GM18526 (cell line): ENCODE measurements around the gene CGB2.
"Not testable (repeated sequence)": the region's sequence is repeated elsewhere in the genome, so short reads cannot be mapped to it uniquely, and the experiment has no call there.

ENCODE experiments used
- POLR2A ChIP-seq: IDR thresholded peaks from 3 replicates; pipeline ENCODE4 v1.6.1; 2011; ENCODE audit not compliant: insufficient read length; ENCODE audit errors: extremely low read depth

The CGB2 gene

DNA sequence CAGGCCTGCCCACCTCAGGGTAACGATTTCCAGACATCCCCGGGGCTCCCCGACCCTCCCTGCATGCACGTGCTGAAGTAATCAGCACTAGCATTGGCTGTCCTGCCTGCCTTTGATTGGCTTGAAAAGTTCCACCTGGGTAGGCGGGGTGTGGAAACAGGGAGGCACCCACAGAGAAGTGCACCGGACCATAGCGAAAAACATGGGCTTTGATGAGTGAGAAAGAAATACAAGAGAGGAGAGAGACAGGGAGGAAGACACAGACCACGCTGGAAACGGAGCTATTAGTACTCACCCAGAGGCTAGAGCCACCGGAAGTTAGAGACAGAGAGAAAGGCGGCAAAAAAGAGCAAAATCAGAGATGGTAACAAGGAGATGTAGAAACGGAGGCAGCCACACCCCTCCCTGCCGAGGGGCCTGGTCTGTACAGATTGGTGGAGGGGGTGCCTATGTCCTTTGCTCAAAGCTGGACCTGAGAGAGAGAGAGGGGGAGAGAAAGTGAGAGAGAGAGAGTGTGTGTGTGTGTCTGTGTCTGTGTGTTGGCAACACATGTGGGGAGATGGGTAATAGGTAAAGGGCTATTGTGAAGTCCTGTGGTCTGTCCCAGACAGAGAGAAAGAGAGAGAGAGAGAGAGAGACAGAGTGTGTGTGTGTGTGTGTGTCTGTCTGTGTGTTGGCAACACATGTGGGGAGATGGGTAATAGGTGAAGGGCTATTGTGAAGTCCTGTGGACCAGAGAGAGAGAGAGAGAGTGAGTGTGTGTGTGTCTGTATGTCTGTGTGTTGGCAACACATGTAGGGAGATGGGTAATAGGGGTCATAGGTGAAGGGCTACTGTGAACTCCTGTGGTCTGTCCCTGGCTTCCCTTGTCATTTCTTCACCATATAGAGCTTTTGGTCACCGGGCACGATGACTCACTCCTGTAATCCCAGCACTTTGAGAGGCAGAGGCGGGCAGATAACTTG lies 10.5 kb upstream of the CGB2 start:
- TF ChIP-seq POLR2A: no peak

- no peak for TF ChIP-seq POLR2A
Observed at GRCh38 chr19:49022116-49022515, 9.6 kb upstream of the CGB2 start.

DNA sequence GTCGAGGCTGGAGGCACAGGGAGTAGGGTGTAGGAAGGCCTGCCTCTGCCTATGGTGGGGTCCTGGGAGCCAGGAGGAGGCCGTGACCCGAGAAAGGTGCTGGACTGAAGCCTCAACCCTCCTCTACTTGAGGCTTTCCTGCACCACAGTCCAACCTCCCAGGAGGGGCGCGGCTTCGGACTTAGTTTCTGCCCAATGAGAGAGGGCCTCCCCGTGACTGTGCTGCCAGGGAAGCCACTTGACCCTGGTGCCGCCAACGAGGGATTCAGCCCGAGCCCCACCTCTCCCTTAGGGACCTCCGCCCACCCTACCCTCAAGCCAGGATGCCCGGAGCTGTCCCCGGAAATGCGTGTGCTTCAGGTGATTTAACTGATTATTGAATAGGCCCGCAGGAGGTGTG lies 7.5 kb upstream of the CGB2 start, which contains the start of gene CGB3:
CGB3 (minus strand) TSS at position 101 of the 400 bp plus-strand sequence. CDS start 362 bp downstream, outside the sequence.
- not testable (repeated sequence) for TF ChIP-seq POLR2A

- TF ChIP-seq POLR2A: not testable (repeated sequence)
Observed at GRCh38 chr19:49036815-49037214, 5.1 kb downstream of the CGB2 start, which contains the start of gene CGB1. Gene CGB1, minus strand, starts transcription at chr19:49036895. Its CDS starts 184 bp downstream, at chr19:49036711.

GRCh38 chr19:49042177-49042576 lies 10.5 kb downstream of the CGB2 start:
- TF ChIP-seq POLR2A: no peak

DNA sequence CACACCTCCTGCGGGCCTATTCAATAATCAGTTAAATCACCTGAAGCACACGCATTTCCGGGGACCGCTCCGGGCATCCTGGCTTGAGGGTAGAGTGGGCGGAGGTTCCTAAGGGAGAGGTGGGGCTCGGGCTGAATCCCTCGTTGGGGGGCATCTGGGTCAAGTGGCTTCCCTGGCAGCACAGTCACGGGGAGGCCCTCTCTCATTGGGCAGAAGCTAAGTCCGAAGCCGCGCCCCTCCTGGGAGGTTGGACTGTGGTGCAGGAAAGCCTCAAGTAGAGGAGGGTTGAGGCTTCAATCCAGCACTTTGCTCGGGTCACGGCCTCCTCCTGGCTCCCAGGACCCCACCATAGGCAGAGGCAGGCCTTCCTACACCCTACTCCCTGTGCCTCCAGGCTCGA lies 11.9 kb downstream of the CGB2 start, which contains the start of gene CGB5:
CGB5 (plus strand) TSS at position 301 of the 400 bp plus-strand sequence. CDS start 362 bp downstream, outside the sequence.
- not testable (repeated sequence) for TF ChIP-seq POLR2A

GRCh38 chr19:49049011-49049410 lies 17.3 kb downstream of the CGB2 start, which contains the start of gene CGB8:
Gene CGB8, minus strand, starts transcription at chr19:49049111. Its CDS starts 372 bp downstream, at chr19:49048739.
- not testable (repeated sequence) for TF ChIP-seq POLR2A

DNA sequence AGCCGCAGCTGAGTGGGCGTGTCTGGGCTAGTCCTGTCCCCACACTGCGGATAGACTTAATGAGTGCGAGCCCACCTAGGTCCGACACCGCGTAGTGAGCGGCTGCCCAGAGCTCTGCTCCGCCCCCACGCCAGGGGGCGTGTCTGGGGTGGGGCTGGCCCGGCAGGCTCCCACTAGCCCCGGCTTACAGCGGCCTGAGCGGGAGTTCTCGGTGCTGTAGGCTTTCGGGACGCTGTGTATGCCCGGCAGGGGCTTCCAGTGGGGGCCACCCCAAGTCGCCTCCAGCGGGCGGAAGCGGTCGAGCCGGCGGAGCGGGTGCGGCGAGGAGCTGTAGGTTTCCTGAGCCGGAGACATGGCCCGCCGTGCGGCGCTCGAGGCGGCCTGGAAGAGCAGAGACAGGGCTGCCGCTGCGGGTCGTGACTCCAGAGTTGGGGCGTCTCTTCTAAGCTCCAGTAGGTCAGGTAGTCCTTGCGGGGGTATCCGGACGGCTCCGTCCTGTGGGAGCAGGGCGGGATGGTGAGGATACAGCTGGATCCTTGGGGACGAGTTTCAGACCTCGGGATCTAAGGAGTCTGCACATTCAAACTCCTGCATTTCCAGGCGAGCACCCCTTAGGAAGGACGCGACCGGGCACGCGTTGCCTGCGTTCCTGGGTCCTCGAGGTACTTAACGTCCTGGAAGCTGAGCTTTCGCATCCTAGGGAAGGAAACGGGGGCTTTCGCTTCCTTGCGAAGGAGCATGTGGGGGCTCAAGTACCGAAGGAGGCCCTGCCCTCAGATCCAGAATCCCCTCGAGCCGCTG lies 24.6 kb downstream of the CGB2 start:
- no peak for TF ChIP-seq POLR2A

DNA sequence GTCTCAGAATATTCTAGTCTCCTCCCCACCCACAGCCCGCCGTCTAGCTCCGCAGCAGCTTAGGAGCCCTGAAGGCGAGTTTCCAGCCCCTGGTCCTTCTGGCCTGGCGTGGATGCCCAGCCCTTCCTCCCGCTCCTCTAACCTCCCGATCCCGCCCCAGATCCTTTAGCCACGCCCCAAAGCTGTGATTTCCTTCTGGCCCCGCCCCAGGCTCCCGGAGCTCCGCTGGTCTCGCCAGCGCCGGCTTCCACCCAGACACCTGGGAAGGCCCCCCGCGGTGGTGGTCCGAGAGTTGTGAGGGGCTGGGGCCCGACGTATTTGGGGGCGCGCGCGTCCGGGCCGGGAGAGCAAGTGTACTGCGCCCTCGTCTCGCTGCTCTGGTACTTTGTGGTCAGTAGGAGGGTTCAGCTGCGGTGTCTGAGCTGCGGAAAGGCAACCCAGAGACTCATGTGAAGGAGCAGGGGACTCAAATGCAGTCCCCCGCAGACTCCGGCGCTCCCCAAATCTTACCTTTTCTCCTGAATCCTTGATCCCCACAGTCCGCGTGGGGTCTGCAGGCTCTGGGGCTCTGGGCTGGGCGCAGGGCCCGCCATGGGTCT lies 26.0 kb downstream of the CGB2 start, which contains the start of gene CGB7:
CGB7 (minus strand) TSS at position 114 of the 599 bp plus-strand sequence. CDS start 2,374 bp downstream, outside the sequence.
- TF ChIP-seq POLR2A: no peak

- no peak for TF ChIP-seq POLR2A
Observed at GRCh38 chr19:49058562-49058961, 26.9 kb downstream of the CGB2 start.

DNA sequence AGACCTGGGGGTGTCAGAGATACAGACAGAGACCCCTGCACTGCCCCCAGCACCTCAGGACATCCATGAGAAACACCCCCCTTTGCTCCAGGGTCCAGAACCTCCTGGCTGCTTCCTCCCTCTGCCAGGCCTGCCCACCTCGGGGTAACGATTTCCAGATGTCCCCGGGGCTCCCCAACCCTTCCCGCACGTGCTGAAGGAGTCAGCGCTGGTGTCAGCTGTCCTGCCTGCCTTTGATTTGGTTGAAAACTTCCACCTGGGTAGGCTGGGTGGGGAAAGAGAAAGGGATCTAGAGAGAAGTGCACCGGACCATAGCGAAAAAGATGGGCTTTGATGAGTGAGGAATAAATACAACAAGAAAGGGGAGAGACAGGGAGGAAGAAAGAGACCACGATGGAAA lies 27.4 kb downstream of the CGB2 start:
- no peak for TF ChIP-seq POLR2A

DNA sequence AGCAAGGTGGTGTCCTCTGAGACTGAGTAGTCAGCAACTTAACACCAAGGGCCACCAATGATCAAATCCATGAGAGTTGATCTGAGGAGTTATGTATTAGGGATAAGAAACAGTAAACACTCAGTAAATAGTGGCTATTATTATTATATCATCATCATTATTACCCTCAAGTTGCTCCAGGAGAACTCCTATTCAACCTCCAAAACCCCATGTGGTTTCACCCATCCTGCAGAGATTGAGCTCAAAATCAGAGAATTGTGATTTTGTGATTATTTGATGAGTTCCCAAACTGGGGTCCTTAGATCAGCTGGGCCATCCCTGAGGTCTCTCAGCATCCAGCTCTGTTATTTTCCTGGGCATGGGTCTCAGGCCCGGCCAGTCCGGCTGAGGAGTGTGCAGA lies 29.3 kb downstream of the CGB2 start:
- TF ChIP-seq POLR2A: no peak

- no peak for TF ChIP-seq POLR2A
Observed at GRCh38 chr19:49061445-49061844, 29.8 kb downstream of the CGB2 start.

- TF ChIP-seq POLR2A: no peak
Observed at GRCh38 chr19:49064029-49064629, 32.4 kb downstream of the CGB2 start.
